Measurements from ENCODE around the gene POLR2F. TPM values are rescaled to one million over a fixed set of nuclear protein-coding genes. Genes with fewer than 3 reads are reported as not detected.
A peak's percentile ranks its signal among the peaks of the same experiment; 100 is the strongest.

POLR2F gene
- total RNA-seq, 2 donors from 2014 or later: 43.8 to 119 TPM

- DNase-seq (no peak), ATAC-seq (no peak)
- no peaks in the 10 kb centered on the region for H3K9me3 ChIP-seq
- 62 to 71% methylated on average over 14 of the region's 14 CpGs for WGBS, 2 donors
- TF ChIP-seq CTCF (IDR thresholded peaks at IDR 0.05): no peak
- no peak for TF ChIP-seq POLR2A (IDR thresholded peaks at IDR 0.05)
- no peak overlapping the region for H3K4me3 ChIP-seq
- intact Hi-C loops (cut with DNase I): no loop called here
- H3K36me3 ChIP-seq (replicated peaks in 1 of 2; ENCODE audit: insufficient read depth in 1 of 2, low read depth in 2 of 2): no peaks in the 10 kb centered on the region
- H3K27me3 ChIP-seq: no peaks in the 10 kb centered on the region
- H3K27ac ChIP-seq: no peak overlapping the region
- H3K4me1 ChIP-seq: no peaks in the 10 kb centered on the region
Observed at GRCh38 chr22:38009000-38009806, 55.7 kb downstream of the POLR2F start.

DNA sequence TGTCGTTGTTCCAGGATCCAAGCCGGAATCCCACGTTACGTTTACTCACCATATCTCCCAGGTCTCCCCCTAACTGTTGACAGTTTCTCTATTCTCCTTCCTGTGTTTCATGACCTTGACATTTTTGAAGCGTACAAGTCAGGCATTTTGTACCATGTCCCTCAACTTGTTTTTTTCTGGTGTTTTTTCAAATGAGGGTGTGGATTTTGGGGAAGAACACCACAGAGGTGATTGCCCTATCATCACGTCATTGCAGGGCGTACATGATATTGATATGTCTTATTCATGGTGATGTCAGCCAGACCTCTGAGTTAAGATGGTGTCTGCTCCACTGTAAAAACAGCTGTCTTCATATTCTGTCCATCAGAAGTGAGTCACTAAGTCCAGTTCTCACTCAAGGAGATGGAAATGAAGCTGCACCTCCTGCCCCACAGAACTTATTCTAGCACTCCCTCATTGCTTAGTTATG is 59.1 kb downstream of the POLR2F start:
- Histone ChIP-seq H3K27ac (no peak overlapping the region), H3K4me1 (peaks cover 17% of the 10 kb centered on the region), H3K36me3 (replicated peaks in 1 of 2; ENCODE audit: insufficient read depth in 1 of 2, low read depth in 2 of 2) (no peaks in the 10 kb centered on the region), H3K4me3 (no peak overlapping the region), H3K27me3 (no peaks in the 10 kb centered on the region), H3K9me3 (no peaks in the 10 kb centered on the region)
- DNase-seq (no peak), ATAC-seq (no peak)
- no peak for TF ChIP-seq CTCF (IDR thresholded peaks at IDR 0.05)
- TF ChIP-seq POLR2A (IDR thresholded peaks at IDR 0.05): no peak
- intact Hi-C loops (cut with DNase I): no loop called here
- 41 to 47% methylated on average over 7 of the region's 7 CpGs for WGBS, 2 donors

GRCh38 chr22:38014083-38014482 is 60.6 kb downstream of the POLR2F start:
- 100% methylated on average over 1 of the region's 1 CpG for WGBS, 2 donors
- TF ChIP-seq CTCF (IDR thresholded peaks at IDR 0.05): no peak
- no peak for TF ChIP-seq POLR2A (IDR thresholded peaks at IDR 0.05)
- Histone ChIP-seq H3K27ac (no peak overlapping the region), H3K4me3 (no peak overlapping the region), H3K9me3 (no peaks in the 10 kb centered on the region), H3K36me3 (replicated peaks in 1 of 2; ENCODE audit: insufficient read depth in 1 of 2, low read depth in 2 of 2) (no peaks in the 10 kb centered on the region), H3K27me3 (no peaks in the 10 kb centered on the region), H3K4me1 (peaks cover 21% of the 10 kb centered on the region)
- DNase-seq (no peak), ATAC-seq (no peak)
- intact Hi-C loops (cut with DNase I): no loop called here

GRCh38 chr22:38016182-38017151 is 63.0 kb downstream of the POLR2F start:
- DNase-seq: peak; percentile 65 to 82 (median 80)
- ATAC-seq: peak; percentile 86
- 33 to 34% methylated on average over 25 to 32 of the region's 33 CpGs for WGBS, 2 donors
- H3K9me3 ChIP-seq: no peaks in the 10 kb centered on the region
- no peaks in the 10 kb centered on the region for H3K36me3 ChIP-seq (replicated peaks in 1 of 2; ENCODE audit: insufficient read depth in 1 of 2, low read depth in 2 of 2)
- H3K4me1 ChIP-seq: peaks cover 21% of the 10 kb centered on the region
- peak overlapping the region; percentile 36 to 83 (median 82) for H3K27ac ChIP-seq
- intact Hi-C loops (cut with DNase I): no loop called here
- TF ChIP-seq POLR2A (IDR thresholded peaks at IDR 0.05) (no peak), CTCF (IDR thresholded peaks at IDR 0.05) (no peak)
- no peaks in the 10 kb centered on the region for H3K27me3 ChIP-seq
- no peak overlapping the region for H3K4me3 ChIP-seq

Measured in body of pancreas (tissue), 4 donors.